Vagina (tissue), 2 donors: ENCODE measurements around the gene ADAMTS6.

Experiments
- POLR2A ChIP-seq, 2 donors: fragments of 450-650 bp; IDR thresholded peaks; one replicate each; pipeline ENCODE4 v1.6.1; 2017; ENCODE audit warnings: antibody characterized with exemption in 2 of 2, mild to moderate bottlenecking in 2 of 2, moderate library complexity in 2 of 2
- POLR2AphosphoS5 ChIP-seq, 2 donors: sonication (generic); formaldehyde crosslinking; IDR thresholded peaks; one replicate each; pipeline ENCODE4 v1.9.0; 2017; ENCODE audit warnings: antibody characterized with exemption in 2 of 2, mild to moderate bottlenecking in 2 of 2, low read depth in 1 of 2; ENCODE audit not compliant: insufficient read depth in 1 of 2
- TF ChIP-seq, protein P1 (sequence below), 3 experiments: fragments of 450-650 bp in 2 of 3; fragments of 200-600 bp in 1 of 3; sonication (generic) in 1 of 3; IDR thresholded peaks; one replicate each; pipeline ENCODE4 v1.5.1; 2017 to 2019; ENCODE audit warnings: antibody characterized with exemption in 3 of 3, mild to moderate bottlenecking in 2 of 3, moderate library complexity in 2 of 3

DNA sequence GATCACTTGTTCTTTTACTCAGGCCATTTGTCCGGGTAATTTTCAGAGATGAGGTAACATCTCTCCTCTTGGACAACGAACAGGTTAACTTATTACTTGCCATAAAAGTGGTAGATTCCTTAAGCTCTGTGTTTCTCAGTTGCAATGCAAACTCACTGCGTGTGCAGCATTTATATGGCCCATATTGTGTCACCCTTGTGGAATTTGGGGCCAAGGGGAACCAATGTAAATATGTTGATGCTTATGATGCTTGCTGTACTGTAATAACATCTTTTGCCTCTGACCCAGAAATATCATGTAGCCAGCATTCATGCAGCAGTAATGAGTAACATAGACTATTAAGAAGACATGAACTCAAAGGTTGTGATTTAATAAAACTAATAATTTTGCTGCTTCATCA, 175.8 kb downstream of the ADAMTS6 start:
- TF ChIP-seq, protein P1, sequence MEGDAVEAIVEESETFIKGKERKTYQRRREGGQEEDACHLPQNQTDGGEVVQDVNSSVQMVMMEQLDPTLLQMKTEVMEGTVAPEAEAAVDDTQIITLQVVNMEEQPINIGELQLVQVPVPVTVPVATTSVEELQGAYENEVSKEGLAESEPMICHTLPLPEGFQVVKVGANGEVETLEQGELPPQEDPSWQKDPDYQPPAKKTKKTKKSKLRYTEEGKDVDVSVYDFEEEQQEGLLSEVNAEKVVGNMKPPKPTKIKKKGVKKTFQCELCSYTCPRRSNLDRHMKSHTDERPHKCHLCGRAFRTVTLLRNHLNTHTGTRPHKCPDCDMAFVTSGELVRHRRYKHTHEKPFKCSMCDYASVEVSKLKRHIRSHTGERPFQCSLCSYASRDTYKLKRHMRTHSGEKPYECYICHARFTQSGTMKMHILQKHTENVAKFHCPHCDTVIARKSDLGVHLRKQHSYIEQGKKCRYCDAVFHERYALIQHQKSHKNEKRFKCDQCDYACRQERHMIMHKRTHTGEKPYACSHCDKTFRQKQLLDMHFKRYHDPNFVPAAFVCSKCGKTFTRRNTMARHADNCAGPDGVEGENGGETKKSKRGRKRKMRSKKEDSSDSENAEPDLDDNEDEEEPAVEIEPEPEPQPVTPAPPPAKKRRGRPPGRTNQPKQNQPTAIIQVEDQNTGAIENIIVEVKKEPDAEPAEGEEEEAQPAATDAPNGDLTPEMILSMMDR (IDR thresholded peaks at IDR 0.05): no peak
- TF ChIP-seq POLR2A (IDR thresholded peaks at IDR 0.05) (no peak), POLR2AphosphoS5 (IDR thresholded peaks at IDR 0.05; ENCODE audit: insufficient read depth in 1 of 2, low read depth in 1 of 2) (no peak)
